Spinal cord (tissue), 10 donors: ENCODE results near the gene ZNF784. TPM values are rescaled to one million over a fixed set of nuclear protein-coding genes. Genes with fewer than 3 reads are reported as not detected.
"Not testable (repeated sequence)": the region's sequence is repeated elsewhere in the genome, so short reads cannot be mapped to it uniquely, and the experiment has no call there.

Source experiments
- DNase-seq, 6 donors: peaks; one replicate each; pipeline versions ENCODE4 v3.0.0 to v3.0.0-alpha.2; 2013 to 2015; ENCODE audit warnings: low spot score in 6 of 6, low read depth in 4 of 6
- H3K27ac ChIP-seq: one replicate; pipeline ENCODE4 v1.5.1; 2013; ENCODE audit warnings: low read depth, low read length, control low read depth
- H3K27me3 ChIP-seq: one replicate; pipeline ENCODE4 v1.6.1; 2013; ENCODE audit warnings: low read length; ENCODE audit not compliant: control insufficient read depth, insufficient read depth
- H3K36me3 ChIP-seq: one replicate; pipeline ENCODE4 v1.6.1; 2013; ENCODE audit warnings: low read length; ENCODE audit not compliant: control insufficient read depth, insufficient read depth
- H3K4me1 ChIP-seq: one replicate; pipeline ENCODE4 v1.6.1; 2013; ENCODE audit warnings: low read length; ENCODE audit not compliant: control insufficient read depth, insufficient read depth
- H3K4me3 ChIP-seq: one replicate; pipeline ENCODE4 v1.5.1; 2013; ENCODE audit warnings: low read depth, low read length, control low read depth
- H3K9me3 ChIP-seq: one replicate; pipeline ENCODE4 v1.6.1; 2013; ENCODE audit warnings: low read length; ENCODE audit not compliant: control insufficient read depth, insufficient read depth
- WGBS: methylation state at CpG from one replicate; pipeline ENCODE4 v1.1.5; 2013; ENCODE audit warnings: missing lambda C conversion rate; ENCODE audit not compliant: insufficient coverage; 5-methylcytosine and 5-hydroxymethylcytosine counted together
- polyA plus RNA-seq, 2 donors: library from polyadenylated mRNA; unstranded; fragments of 120-200 nt; gene quantifications; one replicate each; pipeline ENCODE4 v1.2.1, GENCODE V29; 2013; ENCODE audit not compliant: insufficient read length in 2 of 2
- total RNA-seq, 2 donors: library from RNA; depleted of rRNA in 1 of 2; stranded (reverse); fragments of 120-200 nt in 1 of 2; fragments of >200 nt in 1 of 2; gene quantifications; one replicate each; pipeline versions ENCODE4 v1.2.3 to v1.2.4, GENCODE V29; 2013 to 2014
- donor health status: healthy.

Gene ZNF784
- total and polyA plus RNA-seq, 4 donors, result 2.9 to 12.8 (median 8.1) TPM

GRCh38 chr19:55573929-55574328 is 50.4 kb downstream of the ZNF784 start:
- not testable (repeated sequence) for H3K27ac ChIP-seq, H3K9me3 ChIP-seq, H3K4me3 ChIP-seq, H3K27me3 ChIP-seq, DNase-seq, H3K4me1 ChIP-seq
- peaks cover 28% of the 10 kb centered on the region for H3K36me3 ChIP-seq
- no CpG with 5 or more reads among the region's 6 CpGs for WGBS

Other genes starting within 250 kb of the ZNF784 start
- 1 to 10 TPM in 1 of 2 donors, under 1 TPM in 1; 0.40 to 2.2 TPM for gene TMEM190, start 247.7 kb downstream of the ZNF784 start, total RNA-seq
- gene TMEM190, start 247.7 kb downstream of the ZNF784 start, polyA plus RNA-seq, result 1 to 10 TPM in 1 of 2 donors, under 1 TPM in 1; 0.65 to 5.0 TPM
- under 1 TPM in 1 of 2 donors, not detected in 1; 0.55 TPM for gene TMEM238, start 240.3 kb downstream of the ZNF784 start, total RNA-seq
- gene TMEM238, start 240.3 kb downstream of the ZNF784 start, polyA plus RNA-seq, result under 1 TPM; 0.69 to 0.86 TPM
- gene RPL28, start 238.6 kb downstream of the ZNF784 start, total RNA-seq, result 100 to 1,000 TPM; 135 to 417 TPM
- 1,000 to 10,000 TPM; 1,153 to 1,205 TPM for gene RPL28, start 238.6 kb downstream of the ZNF784 start, polyA plus RNA-seq
- gene UBE2S, start 216.8 kb downstream of the ZNF784 start, total RNA-seq, result 10 to 100 TPM; 14.6 to 55.8 TPM
- 100 to 1,000 TPM; 104 to 124 TPM for gene UBE2S, start 216.8 kb downstream of the ZNF784 start, polyA plus RNA-seq
- gene SHISA7, start 181.3 kb downstream of the ZNF784 start, total RNA-seq, result 1 to 10 TPM; 4.0 to 5.2 TPM
- gene SHISA7, start 181.3 kb downstream of the ZNF784 start, polyA plus RNA-seq, result 10 to 100 TPM; 29.1 to 35.6 TPM
- 10 to 100 TPM; 30.3 to 59.3 TPM for gene ISOC2, start 162.9 kb downstream of the ZNF784 start, total RNA-seq
- 10 to 100 TPM; 60.2 to 65.1 TPM for gene ISOC2, start 162.9 kb downstream of the ZNF784 start, polyA plus RNA-seq
- gene C19orf85, start 159.8 kb downstream of the ZNF784 start, total RNA-seq, result not detected
- not detected for gene C19orf85, start 159.8 kb downstream of the ZNF784 start, polyA plus RNA-seq
- 1 to 10 TPM; 1.5 to 1.7 TPM for gene ZNF628, start 147.9 kb downstream of the ZNF784 start, total RNA-seq
- 1 to 10 TPM; 5.7 to 6.6 TPM for gene ZNF628, start 147.9 kb downstream of the ZNF784 start, polyA plus RNA-seq
- 10 to 100 TPM; 16.2 to 45.6 TPM for gene NAT14, start 139.4 kb downstream of the ZNF784 start, total RNA-seq
- gene NAT14, start 139.4 kb downstream of the ZNF784 start, polyA plus RNA-seq, result 10 to 100 TPM; 93.2 to 94.0 TPM
- 1 to 10 TPM; 3.5 to 6.0 TPM for gene SSC5D, start 136.1 kb downstream of the ZNF784 start, total RNA-seq
- 1 to 10 TPM; 2.3 to 4.7 TPM for gene SSC5D, start 136.1 kb downstream of the ZNF784 start, polyA plus RNA-seq
- gene SBK2, start 87.4 kb downstream of the ZNF784 start, total RNA-seq, result under 1 TPM in 1 of 2 donors, not detected in 1; 0.44 TPM
- under 1 TPM in 1 of 2 donors, not detected in 1; 0.15 TPM for gene SBK2, start 87.4 kb downstream of the ZNF784 start, polyA plus RNA-seq
- under 1 TPM in 1 of 2 donors, not detected in 1; 0.11 TPM for gene SBK3, start 79.0 kb downstream of the ZNF784 start, total RNA-seq
- gene SBK3, start 79.0 kb downstream of the ZNF784 start, polyA plus RNA-seq, result under 1 TPM in 1 of 2 donors, not detected in 1; 0.17 TPM
- gene ZNF579, start 43.7 kb downstream of the ZNF784 start, total RNA-seq, result 1 to 10 TPM; 2.1 to 9.9 TPM
- 10 to 100 TPM; 24.9 to 25.3 TPM for gene ZNF579, start 43.7 kb downstream of the ZNF784 start, polyA plus RNA-seq
- gene FIZ1, start 25.0 kb downstream of the ZNF784 start, total RNA-seq, result 1 to 10 TPM; 2.3 to 7.5 TPM
- gene FIZ1, start 25.0 kb downstream of the ZNF784 start, polyA plus RNA-seq, result 10 to 100 TPM; 23.4 to 26.5 TPM
- gene ZNF524, start 24.3 kb downstream of the ZNF784 start, total RNA-seq, result 1 to 10 TPM; 5.1 to 9.6 TPM
- 10 to 100 TPM; 11.2 to 13.6 TPM for gene ZNF524, start 24.3 kb downstream of the ZNF784 start, polyA plus RNA-seq
- gene ZNF865, start 18.9 kb downstream of the ZNF784 start, total RNA-seq, result 1 to 10 TPM; 1.4 to 2.1 TPM
- gene ZNF865, start 18.9 kb downstream of the ZNF784 start, polyA plus RNA-seq, result 10 to 100 TPM; 14.8 to 15.4 TPM
- 10 to 100 TPM in 1 of 2 donors, 1 to 10 TPM in 1; 3.5 to 15.6 TPM for gene ZNF580, start 16.4 kb upstream of the ZNF784 start, total RNA-seq
- gene ZNF580, start 16.4 kb upstream of the ZNF784 start, polyA plus RNA-seq, result 10 to 100 TPM; 61.7 to 71.7 TPM
- gene ZNF581, start 19.1 kb upstream of the ZNF784 start, total RNA-seq, result 10 to 100 TPM in 1 of 2 donors, 1 to 10 TPM in 1; 6.6 to 10.5 TPM
- gene ZNF581, start 19.1 kb upstream of the ZNF784 start, polyA plus RNA-seq, result 10 to 100 TPM; 19.0 to 20.5 TPM
- 10 to 100 TPM; 13.4 to 14.1 TPM for gene CCDC106, start 23.6 kb upstream of the ZNF784 start, total RNA-seq
- 10 to 100 TPM; 56.9 to 57.6 TPM for gene CCDC106, start 23.6 kb upstream of the ZNF784 start, polyA plus RNA-seq
- gene U2AF2, start 30.5 kb upstream of the ZNF784 start, total RNA-seq, result 100 to 1,000 TPM in 1 of 2 donors, 10 to 100 TPM in 1; 60.7 to 119 TPM
- 100 to 1,000 TPM; 203 to 207 TPM for gene U2AF2, start 30.5 kb upstream of the ZNF784 start, polyA plus RNA-seq
- 10 to 100 TPM; 31.3 to 33.4 TPM for gene EPN1, start 50.7 kb upstream of the ZNF784 start, total RNA-seq
- 100 to 1,000 TPM; 188 to 192 TPM for gene EPN1, start 50.7 kb upstream of the ZNF784 start, polyA plus RNA-seq
- not detected for gene NLRP9, start 113.8 kb upstream of the ZNF784 start, total RNA-seq
- under 1 TPM in 1 of 2 donors, not detected in 1; 0.08 TPM for gene NLRP9, start 113.8 kb upstream of the ZNF784 start, polyA plus RNA-seq
- gene RFPL4A, start 134.5 kb upstream of the ZNF784 start, total RNA-seq, result not detected
- gene RFPL4A, start 134.5 kb upstream of the ZNF784 start, polyA plus RNA-seq, result not detected
- gene RFPL4AL1, start 144.6 kb upstream of the ZNF784 start, total RNA-seq, result not detected
- gene RFPL4AL1, start 144.6 kb upstream of the ZNF784 start, polyA plus RNA-seq, result not detected
- not detected for gene NLRP11, start 207.4 kb upstream of the ZNF784 start, total RNA-seq
- gene NLRP11, start 207.4 kb upstream of the ZNF784 start, polyA plus RNA-seq, result under 1 TPM in 1 of 2 donors, not detected in 1; 0.15 TPM
- not detected for gene NLRP4, start 212.0 kb upstream of the ZNF784 start, total RNA-seq
- gene NLRP4, start 212.0 kb upstream of the ZNF784 start, polyA plus RNA-seq, result not detected